H54 (cell line): Measurements from ENCODE around the gene MAB21L1.

Source experiments
- DNase-seq: peaks from one replicate; pipeline ENCODE4 v3.0.0; 2011; ENCODE audit warnings: low spot score, mixed read lengths; ENCODE audit not compliant: insufficient read length
- FAIRE-seq: peaks from 3 replicates; lab custom pipeline; 2011; peaks lifted over from hg19 to GRCh38; lab: Jason Lieb, UNC
- POLR2A ChIP-seq: IDR thresholded peaks from 2 replicates; pipeline ENCODE4 v1.6.1; 2011; ENCODE audit warnings: low read depth, mild to moderate bottlenecking, low read length

Gene MAB21L1

GRCh38 chr13:35475960-35476943 lies at the start of gene MAB21L1:
MAB21L1 (minus strand) TSS chr13:35476689; CDS start chr13:35476138, 551 bp downstream.
- TF ChIP-seq POLR2A: no peak
- FAIRE-seq: no peak
- DNase-seq: peak; percentile 14

DNA sequence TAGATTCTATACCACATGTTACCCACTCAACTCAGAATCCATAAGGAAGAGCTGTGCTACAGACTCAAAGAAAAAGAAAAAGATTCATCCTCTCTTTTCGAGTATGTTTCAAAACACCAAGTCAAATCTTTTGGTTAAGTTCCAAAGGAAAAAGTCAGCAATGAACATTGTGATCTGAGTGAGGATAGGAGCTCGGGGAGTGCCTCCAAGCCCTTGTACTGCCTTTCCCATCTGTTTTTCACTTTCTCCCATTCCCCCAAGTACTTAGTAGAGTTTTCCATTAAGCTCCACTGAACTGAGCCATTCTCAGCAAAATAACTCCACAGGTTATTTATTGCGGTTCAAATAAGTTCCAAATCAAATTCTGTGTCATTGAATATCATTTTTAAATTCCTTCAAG lies 47.7 kb upstream of the MAB21L1 start:
- no peak for DNase-seq
- TF ChIP-seq POLR2A: no peak
- FAIRE-seq: no peak

DNA sequence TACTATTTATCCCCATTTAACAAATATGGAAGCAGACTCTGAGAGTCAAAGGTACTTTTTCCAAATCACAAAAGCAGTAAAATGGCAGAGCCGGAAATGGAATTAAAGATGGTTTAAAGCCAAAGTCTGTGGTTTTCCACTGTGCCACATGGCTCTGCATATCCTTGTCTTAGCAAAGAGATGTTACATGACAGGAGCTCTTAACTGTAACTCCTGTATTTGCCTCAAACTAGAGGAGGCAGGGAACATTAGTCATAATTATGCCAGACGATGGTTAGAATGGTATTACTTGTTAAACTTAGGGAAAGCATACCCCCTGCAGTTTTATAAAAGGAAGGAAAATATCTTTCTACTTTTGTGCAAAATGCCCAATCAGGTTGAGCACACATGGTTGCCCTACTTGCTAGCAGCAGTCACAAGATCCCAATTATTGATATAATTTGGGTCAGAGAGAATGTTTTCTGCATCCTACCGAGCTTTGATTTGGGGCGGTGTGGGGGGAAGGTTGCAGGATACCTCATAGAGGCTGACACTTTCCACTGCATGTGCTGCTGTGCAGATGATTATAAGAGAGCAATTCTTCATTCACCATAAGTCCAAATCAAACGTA lies 42.0 kb upstream of the MAB21L1 start:
- FAIRE-seq: no peak
- no peak for TF ChIP-seq POLR2A
- no peak for DNase-seq

GRCh38 chr13:35514801-35515502 lies 38.5 kb upstream of the MAB21L1 start:
- TF ChIP-seq POLR2A: no peak
- DNase-seq: no peak
- FAIRE-seq: no peak

DNA sequence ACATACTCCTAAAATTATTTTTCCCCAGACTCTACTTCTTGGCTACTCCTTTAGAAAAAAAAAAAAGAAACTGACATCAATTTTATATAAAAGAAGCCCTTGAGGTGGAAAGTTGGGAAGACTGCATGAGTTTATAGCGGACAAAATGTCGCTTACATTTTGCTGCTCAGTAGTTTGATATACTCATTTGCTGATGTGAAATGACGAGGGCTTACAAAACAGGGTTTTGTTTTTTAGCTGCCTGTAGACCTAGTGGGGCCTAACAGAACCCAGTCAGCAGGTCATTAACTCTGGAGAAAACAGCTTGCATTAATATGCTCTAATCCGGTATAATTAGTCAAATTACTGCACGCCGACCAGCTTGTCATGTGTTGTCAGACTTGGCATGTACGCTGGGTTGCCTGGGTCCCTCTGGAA lies 37.6 kb upstream of the MAB21L1 start:
- TF ChIP-seq POLR2A: no peak

GRCh38 chr13:35512271-35512920 lies 35.9 kb upstream of the MAB21L1 start:
- DNase-seq: peak; percentile 20
- no peak for TF ChIP-seq POLR2A
- peak; percentile 96 for FAIRE-seq

More for the DNA sequence above, 37.6 kb upstream of the MAB21L1 start:
- FAIRE-seq (no peak), DNase-seq (no peak)

- TF ChIP-seq POLR2A: no peak
- FAIRE-seq (no peak), DNase-seq (no peak)
Measured at GRCh38 chr13:35502456-35502855, 26.0 kb upstream of the MAB21L1 start.

GRCh38 chr13:35501661-35502235 lies 25.3 kb upstream of the MAB21L1 start:
- TF ChIP-seq POLR2A: no peak
- FAIRE-seq: no peak
- DNase-seq: no peak

DNA sequence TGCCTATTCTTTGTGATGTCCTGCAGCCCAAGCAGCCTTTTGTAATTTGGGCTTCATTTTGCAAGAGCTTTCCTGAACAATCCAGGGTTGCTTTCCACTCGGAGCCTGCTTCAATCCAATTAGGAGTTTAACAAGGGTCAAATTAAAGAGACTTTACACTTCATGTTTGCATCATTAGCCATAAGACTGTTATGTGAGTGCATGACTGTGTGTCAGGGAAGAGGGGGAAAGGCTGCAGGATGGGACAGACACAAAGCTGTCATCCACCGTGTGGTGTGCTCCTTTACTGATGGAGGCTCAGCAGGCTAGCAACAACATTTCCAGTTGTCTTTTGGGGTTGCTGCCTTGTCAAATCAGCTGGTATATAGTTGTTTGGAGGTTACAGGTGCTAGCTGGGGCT lies 23.7 kb upstream of the MAB21L1 start:
- TF ChIP-seq POLR2A: no peak
- DNase-seq (no peak), FAIRE-seq (no peak)

GRCh38 chr13:35499676-35500075 lies 23.2 kb upstream of the MAB21L1 start:
- DNase-seq: no peak
- no peak for FAIRE-seq
- TF ChIP-seq POLR2A: no peak

- no peak for TF ChIP-seq POLR2A
- DNase-seq (no peak), FAIRE-seq (no peak)
Measured at GRCh38 chr13:35499196-35499662, 22.7 kb upstream of the MAB21L1 start.

DNA sequence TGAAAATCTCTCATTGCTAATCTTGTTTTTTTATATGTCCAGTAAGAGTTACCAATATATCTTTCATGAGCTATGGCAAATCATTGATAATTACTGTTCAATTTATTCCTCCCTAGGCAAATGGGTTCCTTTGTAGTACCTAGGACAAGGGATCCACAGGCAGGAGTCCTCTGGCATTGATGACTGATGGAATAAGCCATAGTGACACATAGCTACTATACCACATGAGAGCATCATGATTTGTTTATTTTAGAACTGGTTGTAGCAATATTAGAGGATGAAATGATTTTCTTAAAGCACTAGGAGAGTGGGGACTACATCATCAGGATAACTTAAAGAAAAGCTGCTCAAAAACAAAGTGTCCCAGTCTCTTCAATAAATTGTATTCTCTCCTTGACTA lies 21.7 kb upstream of the MAB21L1 start:
- TF ChIP-seq POLR2A: no peak
- no peak for DNase-seq
- no peak for FAIRE-seq
